H1 (cell line): ENCODE measurements around the gene GLI1. TPM values are rescaled to one million over a fixed set of nuclear protein-coding genes. Genes with fewer than 3 reads are reported as not detected.

Experiments
- CTCF ChIA-PET: fragments of 300-600 bp; sonication (Branson Sonifier 250); formaldehyde crosslinking; loops from one replicate; lab custom pipeline; 2021; ENCODE audit not compliant: partially characterized antibody; lab: Charles Lee
- POLR2A ChIA-PET: fragments of 300-600 bp; sonication (Branson Sonifier 250); formaldehyde crosslinking; loops from one replicate; lab custom pipeline; 2021; ENCODE audit warnings: inconsistent platforms; ENCODE audit not compliant: partially characterized antibody; lab: Charles Lee
- DNase-seq, 2 experiments: peaks; one replicate each; pipeline versions ENCODE4 v3.0.0 to v3.0.0-alpha.2; 2010 to 2022; ENCODE audit warnings: low spot score in 2 of 2, low read depth in 1 of 2, mixed read lengths in 1 of 2
- FAIRE-seq: peaks from 2 replicates; lab custom pipeline; 2011; peaks lifted over from hg19 to GRCh38; lab: Jason Lieb, UNC
- H2AFZ ChIP-seq: 2 replicates; pipeline ENCODE4 v1.8.1; 2012; ENCODE audit warnings: low read length, inconsistent platforms
- H2AK5ac ChIP-seq: 2 replicates; pipeline ENCODE4 v1.6.1; 2013; ENCODE audit warnings: low read depth, low read length
- H2BK120ac ChIP-seq: replicated peaks from 2 replicates; pipeline ENCODE3; 2013; ENCODE audit warnings: low read depth, low read length, inconsistent platforms
- H2BK12ac ChIP-seq: 2 replicates; pipeline ENCODE4 v1.6.1; 2013; ENCODE audit warnings: low read depth, low read length
- H2BK15ac ChIP-seq: 2 replicates; pipeline ENCODE4 v1.6.1; 2013; ENCODE audit warnings: low read length
- H2BK20ac ChIP-seq: 2 replicates; pipeline ENCODE4 v1.6.1; 2013; ENCODE audit warnings: low read length
- H2BK5ac ChIP-seq: 2 replicates; pipeline ENCODE4 v1.6.1; 2013; ENCODE audit warnings: low read depth, low read length
- H3K14ac ChIP-seq: 2 replicates; pipeline ENCODE4 v1.6.1; 2013; ENCODE audit warnings: inconsistent platforms; ENCODE audit not compliant: insufficient read length
- H3K18ac ChIP-seq: 2 replicates; pipeline ENCODE4 v1.6.1; 2013; ENCODE audit warnings: low read length; ENCODE audit errors: extremely low read depth
- H3K23ac ChIP-seq: 2 replicates; pipeline ENCODE4 v1.6.1; 2013; ENCODE audit warnings: inconsistent platforms; ENCODE audit not compliant: insufficient read length
- H3K23me2 ChIP-seq: 2 replicates; pipeline ENCODE4 v1.6.1; 2013; ENCODE audit warnings: low read depth, low read length
- H3K27ac ChIP-seq: 2 replicates; pipeline ENCODE4 v1.6.1; 2011; ENCODE audit warnings: low read depth, low read length, inconsistent platforms
- H3K27me3 ChIP-seq, 4 experiments: replicated peaks in 1 of 4; 1 replicate in 1 of 4; 2 replicates in 3 of 4; pipeline versions ENCODE4 v1.6.1 to v1.8.1; 2011 to 2013; ENCODE audit warnings: low read length in 3 of 4, mild to moderate bottlenecking in 3 of 4, inconsistent platforms in 2 of 4, mixed read lengths in 2 of 4, moderate library complexity in 1 of 4; ENCODE audit not compliant: control insufficient read depth in 3 of 4, insufficient read depth in 3 of 4; ENCODE audit errors: extremely low read depth in 1 of 4
- H3K36me3 ChIP-seq, 4 experiments: 2 replicates each; pipeline versions ENCODE4 v1.6.1 to v1.8.1; 2011 to 2013; ENCODE audit warnings: mild to moderate bottlenecking in 4 of 4, low read length in 3 of 4, moderate library complexity in 2 of 4, control low read depth in 1 of 4, inconsistent platforms in 1 of 4; ENCODE audit not compliant: insufficient read depth in 4 of 4, control insufficient read depth in 2 of 4
- H3K4ac ChIP-seq: replicated peaks from 2 replicates; pipeline ENCODE3; 2013; ENCODE audit warnings: low read length, low read depth, mixed read lengths, inconsistent platforms; ENCODE audit not compliant: insufficient read length
- H3K4me1 ChIP-seq, 4 experiments: replicated peaks in 1 of 4; 1 replicate in 1 of 4; 2 replicates in 3 of 4; pipeline versions ENCODE4 v1.6.1 to v1.8.1; 2011 to 2013; ENCODE audit warnings: low read length in 3 of 4, inconsistent platforms in 2 of 4, mixed read lengths in 1 of 4; ENCODE audit not compliant: insufficient read depth in 4 of 4, control insufficient read depth in 3 of 4
- H3K4me2 ChIP-seq, 2 experiments: 2 replicates each; pipeline versions ENCODE4 v1.6.1 to v1.8.1; 2011 to 2013; ENCODE audit warnings: low read depth in 2 of 2, low read length in 2 of 2, control low read depth in 1 of 2, inconsistent platforms in 1 of 2, mild to moderate bottlenecking in 1 of 2; ENCODE audit not compliant: insufficient read depth in 1 of 2
- H3K4me3 ChIP-seq, 4 experiments: fragments of 200-600, 300-600 bp in 1 of 4; sonication (generic), shearing (Covaris generic), sonication (Bioruptor Twin) in 1 of 4; 2 replicates each; pipeline versions ENCODE4 v1.5.1 to v1.8.1; 2011 to 2016; ENCODE audit warnings: low read length in 4 of 4, low read depth in 3 of 4, control low read depth in 2 of 4, inconsistent platforms in 2 of 4, mild to moderate bottlenecking in 2 of 4, mixed read lengths in 1 of 4, moderate library complexity in 1 of 4; ENCODE audit not compliant: insufficient read depth in 2 of 4; ENCODE audit errors: extremely low read depth in 1 of 4
- H3K56ac ChIP-seq: replicated peaks from 2 replicates; pipeline ENCODE3; 2013; ENCODE audit warnings: low read depth, mild to moderate bottlenecking, mixed read lengths, low read length, inconsistent platforms; ENCODE audit not compliant: insufficient read length
- H3K79me1 ChIP-seq: 2 replicates; pipeline ENCODE4 v1.6.1; 2013; ENCODE audit warnings: low read depth, low read length, control low read depth
- H3K79me2 ChIP-seq, 2 experiments: 2 replicates each; pipeline versions ENCODE4 v1.6.1 to v1.8.1; 2012 to 2013; ENCODE audit warnings: low read length in 2 of 2, mild to moderate bottlenecking in 2 of 2, inconsistent platforms in 1 of 2; ENCODE audit not compliant: insufficient read depth in 2 of 2, control insufficient read depth in 1 of 2
- H3K9ac ChIP-seq, 4 experiments: replicated peaks in 1 of 4; 1 replicate in 1 of 4; 2 replicates in 3 of 4; pipeline versions ENCODE4 v1.6.1 to v1.8.1; 2011 to 2013; ENCODE audit warnings: low read depth in 3 of 4, low read length in 3 of 4, control low read depth in 2 of 4, mild to moderate bottlenecking in 2 of 4, moderate library complexity in 2 of 4, inconsistent platforms in 1 of 4; ENCODE audit errors: extremely low read depth in 1 of 4
- H3K9me3 ChIP-seq, 2 experiments: 2 replicates each; pipeline versions ENCODE4 v1.6.1 to v1.8.1; 2012 to 2013; ENCODE audit warnings: mild to moderate bottlenecking in 2 of 2, moderate library complexity in 2 of 2, control low read depth in 1 of 2, inconsistent platforms in 1 of 2, low read depth in 1 of 2, low read length in 1 of 2, mixed read lengths in 1 of 2; ENCODE audit not compliant: insufficient read depth in 2 of 2
- H4K20me1 ChIP-seq, 2 experiments: replicated peaks in 1 of 2; 2 replicates each; pipeline versions ENCODE3 to v1.8.1; 2011 to 2013; ENCODE audit warnings: inconsistent platforms in 2 of 2, low read length in 2 of 2, mild to moderate bottlenecking in 1 of 2; ENCODE audit not compliant: insufficient read depth in 2 of 2, control insufficient read depth in 1 of 2
- H4K5ac ChIP-seq: 2 replicates; pipeline ENCODE4 v1.6.1; 2013; ENCODE audit warnings: low read length, low read depth, mixed read lengths, inconsistent platforms; ENCODE audit not compliant: insufficient read length
- H4K8ac ChIP-seq: 2 replicates; pipeline ENCODE4 v1.8.0; 2013; ENCODE audit warnings: mild to moderate bottlenecking, moderate library complexity, low read length, inconsistent platforms; ENCODE audit not compliant: insufficient read depth; ENCODE audit errors: extremely low read depth
- H4K91ac ChIP-seq: replicated peaks from 2 replicates; pipeline ENCODE3; 2013; ENCODE audit warnings: low read length, mixed read lengths, inconsistent platforms; ENCODE audit not compliant: insufficient read length
- HDAC2 ChIP-seq, 2 experiments: fragments of 300-600 bp in 1 of 2; sonication (generic) in 1 of 2; IDR thresholded peaks; 2 replicates each; pipeline ENCODE4 v1.6.1; 2011 to 2012; ENCODE audit warnings: low read depth in 2 of 2, low read length in 2 of 2, mild to moderate bottlenecking in 2 of 2, moderate library complexity in 2 of 2, borderline replicate concordance in 1 of 2, inconsistent platforms in 1 of 2
- NRF1 ChIP-seq: IDR thresholded peaks from 2 replicates; pipeline ENCODE4 v1.6.1; 2011; ENCODE audit warnings: mild to moderate bottlenecking, low read depth, low read length, improper control_type of control experiment
- POLR2A ChIP-seq, 2 experiments: IDR thresholded peaks; 1 replicate in 1 of 2; 2 replicates in 1 of 2; pipeline ENCODE4 v1.6.1; 2011; ENCODE audit warnings: low read depth in 2 of 2, low read length in 2 of 2, mild to moderate bottlenecking in 2 of 2; ENCODE audit errors: control extremely low read depth in 1 of 2
- SP2 ChIP-seq: IDR thresholded peaks from 2 replicates; pipeline ENCODE4 v1.6.1; 2012; ENCODE audit warnings: mild to moderate bottlenecking, low read length, inconsistent platforms
- WGBS, 2 experiments: shearing (Covaris generic) in 1 of 2; methylation state at CpG; one replicate each; pipeline versions ENCODE4 v1.1.6 to v1.1.7; 2013 to 2015; ENCODE audit warnings: low lambda C conversion rate in 2 of 2, mixed read lengths in 2 of 2, inconsistent platforms in 1 of 2, low coverage in 1 of 2, missing lambda C conversion rate in 1 of 2; ENCODE audit not compliant: insufficient replicate concordance in 2 of 2, insufficient coverage in 1 of 2, insufficient read length in 1 of 2; ENCODE audit errors: extremely low coverage in 1 of 2, missing lambda C conversion rate in 1 of 2; 5-methylcytosine and 5-hydroxymethylcytosine counted together
- polyA plus RNA-seq, 7 experiments: library from polyadenylated mRNA; depleted of rRNA in 3 of 7; stranded (reverse) in 5 of 7; unstranded in 2 of 7; fragments of >200 nt in 5 of 7; fragments of 200-250 nt in 2 of 7; gene quantifications; 1 replicate in 5 of 7; 2 replicates in 1 of 7; 4 replicates in 1 of 7; pipeline versions ENCODE4 v1.2.1 to v1.2.3, GENCODE V29; 2011 to 2013; ENCODE audit warnings: missing spikeins in 2 of 7, mixed read lengths in 2 of 7
- total RNA-seq: library from RNA; stranded (reverse); fragmentation: NEBNext Ultra II Directional; extraction: Animal tissue kit (Norgen Biotek cat#: 25700); gene quantifications from 2 replicates; pipeline ENCODE4 v1.2.1, GENCODE V29; 2021

The GLI1 gene
- total and polyA plus RNA-seq, 2 of the 8 experiments (the other 6 are each of a cell fraction or from before 2014, with no cell fraction given): 23.5 to 25.3 TPM

DNA sequence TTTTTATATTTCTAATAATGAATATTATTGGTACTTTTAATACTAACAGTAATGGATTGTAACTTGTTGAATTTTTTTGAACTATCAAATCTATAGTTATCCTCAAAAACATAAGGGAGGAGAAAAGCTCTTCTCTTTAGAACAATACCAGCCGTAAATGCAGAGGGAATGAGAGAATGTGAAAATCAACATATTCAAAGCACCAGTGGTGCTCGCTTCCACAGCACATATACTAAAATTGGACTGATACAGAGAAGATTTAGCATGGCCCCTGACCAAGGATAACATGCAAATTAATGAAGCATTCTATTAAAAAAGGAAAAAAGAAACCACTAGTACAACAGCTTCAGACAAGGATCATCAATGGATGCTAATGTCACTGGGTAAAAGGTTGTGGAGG lies 44.5 kb upstream of the GLI1 start:
- 61% methylated on average over 2 of the region's 2 CpGs; no CpG with 5 or more reads in 1 of the 2 experiments for WGBS, 2 experiments
- CTCF ChIA-PET: interaction anchor here (0.8 to 1.2 kb wide), 4 partner anchors 22 to 168 kb away, joined by 3 to 4 read pairs (median 4); no protein-coding TSS in a partner anchor
- Histone ChIP-seq H3K36me3 (no peaks in the 10 kb centered on the region), H4K91ac (no peak overlapping the region), H3K4ac (no peak overlapping the region), H2BK12ac (no peak overlapping the region), H3K14ac (no peak overlapping the region), H2AFZ (no peak overlapping the region), H3K4me2 (no peak overlapping the region), H3K18ac (no peak overlapping the region), H3K9me3 (no peaks in the 10 kb centered on the region), H3K56ac (no peak overlapping the region), H2BK120ac (no peak overlapping the region), H3K4me1 (no peaks in the 10 kb centered on the region; a peak in 1 of 7 replicates), H2AK5ac (no peak overlapping the region), H2BK5ac (no peak overlapping the region), H3K9ac (no peak overlapping the region), H4K5ac (no peak overlapping the region), H3K23me2 (no peaks in the 10 kb centered on the region), H4K20me1 (peaks cover 0 to 3% of the 10 kb centered on the region in 2 experiments), H2BK15ac (no peak overlapping the region), H3K27me3 (no peaks in the 10 kb centered on the region), H3K79me2 (peaks cover 0 to 8% of the 10 kb centered on the region in 2 experiments; a peak in 1 of 4 replicates), H3K23ac (no peak overlapping the region), H2BK20ac (no peak overlapping the region), H3K27ac (no peak overlapping the region), H3K79me1 (peaks cover 2% of the 10 kb centered on the region; the same call in 1 of the 2 replicates), H4K8ac (no peak overlapping the region)
- no peak for FAIRE-seq
- POLR2A ChIA-PET: interaction anchor here (0.7 to 1.7 kb wide), 7 partner anchors 10 to 121 kb away, joined by 3 to 6 read pairs (median 5); partner anchors contain the start of gene INHBE
- no peak for DNase-seq
- TF ChIP-seq NRF1: no peak
- no peak for TF ChIP-seq SP2
- no peak for TF ChIP-seq POLR2A (IDR thresholded peaks at IDR 0.05; ENCODE audit: control extremely low read depth in 1 of 2, low read depth in 2 of 2, low read length in 2 of 2)
- no peak for TF ChIP-seq HDAC2 (IDR thresholded peaks at IDR 0.05; ENCODE audit: borderline replicate concordance in 1 of 2, low read depth in 2 of 2, low read length in 2 of 2)
- TF ChIP-seq, all 59 proteins: peak for 0
- H3K4me3 ChIP-seq: no peak overlapping the region
